Neuronal stem cell (in vitro differentiated cells): Measurements from ENCODE around the gene GAGE13.
"Not testable (repeated sequence)": the region's sequence is repeated elsewhere in the genome, so short reads cannot be mapped to it uniquely, and the experiment has no call there.

Experiments
- DNase-seq: peaks from one replicate; pipeline ENCODE4 v3.0.0-alpha.2; 2013; ENCODE audit warnings: low spot score
- H2AFZ ChIP-seq: one replicate; pipeline ENCODE4 v1.6.1; 2013; ENCODE audit warnings: mild to moderate bottlenecking, low read length, inconsistent platforms
- H2AK5ac ChIP-seq: 2 replicates; pipeline ENCODE4 v1.6.1; 2013; ENCODE audit warnings: low read depth, mild to moderate bottlenecking, inconsistent platforms, low read length, moderate library complexity, mixed read lengths
- H2BK120ac ChIP-seq: 2 replicates; pipeline ENCODE4 v1.6.1; 2013; ENCODE audit warnings: low read depth, mild to moderate bottlenecking, inconsistent platforms, low read length, moderate library complexity, mixed read lengths
- H2BK12ac ChIP-seq: one replicate; pipeline ENCODE4 v1.6.1; 2013; ENCODE audit warnings: low read length, inconsistent platforms
- H2BK15ac ChIP-seq: 2 replicates; pipeline ENCODE4 v1.6.1; 2013; ENCODE audit warnings: mild to moderate bottlenecking, low read length, inconsistent platforms, mixed read lengths
- H2BK5ac ChIP-seq: one replicate; pipeline ENCODE4 v1.6.1; 2013; ENCODE audit warnings: inconsistent platforms, mild to moderate bottlenecking, low read length, moderate library complexity
- H3K14ac ChIP-seq: one replicate; pipeline ENCODE4 v1.6.1; 2013; ENCODE audit warnings: low read length, inconsistent platforms
- H3K18ac ChIP-seq: 2 replicates; pipeline ENCODE4 v1.6.1; 2013; ENCODE audit warnings: low read length, inconsistent platforms
- H3K23ac ChIP-seq: 2 replicates; pipeline ENCODE4 v1.6.1; 2013; ENCODE audit warnings: low read depth, mild to moderate bottlenecking, mixed read lengths, low read length, inconsistent platforms; ENCODE audit not compliant: poor library complexity
- H3K27ac ChIP-seq: replicated peaks from 3 replicates; pipeline ENCODE4 v1.5.1; 2013; ENCODE audit warnings: low read length, inconsistent platforms
- H3K27me3 ChIP-seq, 3 experiments: 2 replicates each; pipeline ENCODE4 v1.6.1; 2013; ENCODE audit warnings: low read length in 3 of 3, mild to moderate bottlenecking in 2 of 3, inconsistent platforms in 1 of 3, low read depth in 1 of 3, mixed read lengths in 1 of 3, moderate library complexity in 1 of 3; ENCODE audit not compliant: control insufficient read depth in 3 of 3, insufficient read depth in 3 of 3
- H3K36me3 ChIP-seq, 2 donors: replicated peaks in 1 of 2; 2 replicates each; pipeline ENCODE4 v1.6.1; 2013; ENCODE audit warnings: low read length in 2 of 2; ENCODE audit not compliant: control insufficient read depth in 2 of 2, insufficient read depth in 2 of 2
- H3K4ac ChIP-seq: 2 replicates; pipeline ENCODE4 v1.6.1; 2013; ENCODE audit warnings: inconsistent platforms, mild to moderate bottlenecking, low read length, moderate library complexity
- H3K4me1 ChIP-seq, 2 donors: 1 replicate in 1 of 2; 2 replicates in 1 of 2; pipeline ENCODE4 v1.6.1; 2013; ENCODE audit warnings: low read length in 2 of 2, low read depth in 1 of 2; ENCODE audit not compliant: control insufficient read depth in 2 of 2, insufficient read depth in 1 of 2
- H3K4me2 ChIP-seq: one replicate; pipeline ENCODE4 v1.6.1; 2013; ENCODE audit warnings: mild to moderate bottlenecking, low read length, inconsistent platforms; ENCODE audit not compliant: insufficient read depth, poor library complexity, severe bottlenecking
- H3K4me3 ChIP-seq, 2 donors: 2 replicates each; pipeline ENCODE4 v1.5.1; 2013; ENCODE audit warnings: low read length in 2 of 2, mild to moderate bottlenecking in 2 of 2, inconsistent platforms in 1 of 2, moderate library complexity in 1 of 2
- H3K79me1 ChIP-seq: one replicate; pipeline ENCODE4 v1.6.1; 2013; ENCODE audit warnings: low read depth, mild to moderate bottlenecking, inconsistent platforms, low read length, moderate library complexity
- H3K9ac ChIP-seq: one replicate; pipeline ENCODE4 v1.6.1; 2013; ENCODE audit warnings: mild to moderate bottlenecking, low read depth, low read length, inconsistent platforms; ENCODE audit not compliant: poor library complexity
- H3K9me3 ChIP-seq, 2 donors: replicated peaks in 1 of 2; 2 replicates each; pipeline versions ENCODE3 to v1.6.1; 2013; ENCODE audit warnings: low read length in 2 of 2, mild to moderate bottlenecking in 2 of 2, inconsistent platforms in 1 of 2, low read depth in 1 of 2, mixed read lengths in 1 of 2, moderate library complexity in 1 of 2; ENCODE audit not compliant: control insufficient read depth in 2 of 2, insufficient read depth in 1 of 2
- H4K8ac ChIP-seq: one replicate; pipeline ENCODE4 v1.6.1; 2013; ENCODE audit warnings: low read depth, mild to moderate bottlenecking, inconsistent platforms, low read length, moderate library complexity
- H4K91ac ChIP-seq: one replicate; pipeline ENCODE4 v1.6.1; 2013; ENCODE audit warnings: low read length, low read depth, mild to moderate bottlenecking, inconsistent platforms; ENCODE audit not compliant: poor library complexity
- WGBS, 2 donors: extraction: QIAGEN DNeasy Blood & Tissue Kit; methylation state at CpG; one replicate each; pipeline ENCODE4 v1.1.7; 2013; ENCODE audit warnings: missing lambda C conversion rate in 2 of 2, mixed read lengths in 1 of 2; ENCODE audit not compliant: insufficient read length in 2 of 2, insufficient replicate concordance in 1 of 2; ENCODE audit errors: extremely low coverage in 2 of 2; 5-methylcytosine and 5-hydroxymethylcytosine counted together

GAGE13 gene

GRCh38 chrX:49292400-49293362, 38.7 kb upstream of the GAGE13 start:
- Histone ChIP-seq H3K4me3 (no peak overlapping the region), H3K14ac (no peak overlapping the region), H3K27ac (no peak overlapping the region), H3K18ac (peak overlapping the region; percentile 38), H2AK5ac (no peak overlapping the region), H3K4me2 (no peak overlapping the region), H3K9ac (peak overlapping the region; percentile 21), H2BK5ac (no peak overlapping the region), H3K4me1 (peaks cover 0 to 4% of the 10 kb centered on the region in 2 donors), H4K91ac (no peak overlapping the region), H2BK12ac (no peak overlapping the region), H3K23ac (no peak overlapping the region), H3K79me1 (no peaks in the 10 kb centered on the region), H3K27me3 (no peaks in the 10 kb centered on the region), H3K9me3 (no peaks in the 10 kb centered on the region), H2AFZ (peak overlapping the region; percentile 41), H3K36me3 (no peaks in the 10 kb centered on the region), H3K4ac (no peak overlapping the region), H2BK15ac (no peak overlapping the region), H2BK120ac (no peak overlapping the region), H4K8ac (no peak overlapping the region)
- no CpG with 5 or more reads among the region's 17 CpGs for whole genome bisulfite sequencing, 2 donors
- no peak for DNase-seq

GRCh38 chrX:49299293-49299692, 32.1 kb upstream of the GAGE13 start:
- not testable (repeated sequence) for H2AK5ac ChIP-seq, H3K9me3 ChIP-seq, H2BK120ac ChIP-seq, H3K27me3 ChIP-seq, H4K8ac ChIP-seq, H3K4me2 ChIP-seq, H3K27ac ChIP-seq, H3K23ac ChIP-seq, H4K91ac ChIP-seq, H3K4me3 ChIP-seq, H2BK12ac ChIP-seq, H3K18ac ChIP-seq, H2BK5ac ChIP-seq, H3K4ac ChIP-seq, H2BK15ac ChIP-seq, H3K4me1 ChIP-seq, DNase-seq, H3K79me1 ChIP-seq, H3K36me3 ChIP-seq, H3K9ac ChIP-seq, H3K14ac ChIP-seq, H2AFZ ChIP-seq
- WGBS, 2 donors = no CpG with 5 or more reads among the region's 5 CpGs

GRCh38 chrX:49300703-49301102, 30.7 kb upstream of the GAGE13 start:
- WGBS, 2 donors = no CpG with 5 or more reads among the region's 1 CpG
- H3K9me3 ChIP-seq = no peaks in the 10 kb centered on the region
- H3K4me1 ChIP-seq = no peaks in the 10 kb centered on the region

GRCh38 chrX:49303346-49303745, 28.0 kb upstream of the GAGE13 start, which contains the start of gene GAGE10:
Gene GAGE10 (plus strand): TSS chrX:49303646. CDS start chrX:49304860, 1,214 bp downstream.
- Histone ChIP-seq H3K9me3 (no peaks in the 10 kb centered on the region), H2BK15ac (no peak within 1 kb of the TSS), H3K27me3 (peaks cover 0 to 2% (median 0%) of the 10 kb centered on the region in 3 experiments), H2AFZ (no peak within 1 kb of the TSS), H3K79me1 (no peaks in the 10 kb centered on the region), H4K8ac (no peak within 1 kb of the TSS), H3K14ac (no peak within 1 kb of the TSS), H3K23ac (no peak within 1 kb of the TSS), H3K4me2 (no peak within 1 kb of the TSS), H3K18ac (no peak within 1 kb of the TSS), H3K4ac (no peak within 1 kb of the TSS), H3K27ac (no peak within 1 kb of the TSS), H2BK5ac (no peak within 1 kb of the TSS), H3K36me3 (no peaks in the 10 kb centered on the region), H3K4me1 (no peaks in the 10 kb centered on the region), H3K9ac (no peak within 1 kb of the TSS), H3K4me3 (no peak within 1 kb of the TSS), H2AK5ac (no peak within 1 kb of the TSS), H4K91ac (no peak within 1 kb of the TSS), H2BK12ac (no peak within 1 kb of the TSS), H2BK120ac (no peak within 1 kb of the TSS)
- no CpG with 5 or more reads among the region's 15 CpGs for WGBS, 2 donors
- DNase-seq = no peak

More at GRCh38 chrX:49300703-49301102, 30.7 kb upstream of the GAGE13 start:
- Histone ChIP-seq H3K18ac (no peak overlapping the region), H2BK120ac (no peak overlapping the region), H2BK5ac (no peak overlapping the region), H2BK15ac (no peak overlapping the region), H3K36me3 (no peaks in the 10 kb centered on the region), H3K27ac (no peak overlapping the region), H3K4me2 (no peak overlapping the region), H2AK5ac (no peak overlapping the region), H3K27me3 (no peaks in the 10 kb centered on the region), H2AFZ (no peak overlapping the region), H3K79me1 (no peaks in the 10 kb centered on the region), H4K8ac (no peak overlapping the region), H4K91ac (no peak overlapping the region), H3K4me3 (no peak overlapping the region), H2BK12ac (no peak overlapping the region), H3K9ac (no peak overlapping the region), H3K23ac (no peak overlapping the region), H3K14ac (no peak overlapping the region), H3K4ac (no peak overlapping the region)
- DNase-seq = no peak
